Spleen (tissue), 11 donors: ENCODE results near the gene GARNL3. TPM values are rescaled to one million over a fixed set of nuclear protein-coding genes. Genes with fewer than 3 reads are reported as not detected.

Source experiments
- DNase-seq: peaks from one replicate; pipeline ENCODE4 v3.0.0-alpha.2; 2020
- H3K27ac ChIP-seq, 8 donors: fragments of 200-600 bp; sonication (generic) in 7 of 8; 1 replicate in 4 of 8; 2 replicates in 4 of 8; pipeline versions ENCODE4 v1.5.0 to v1.8.0; 2016 to 2021; ENCODE audit warnings: inconsistent platforms in 4 of 8, mild to moderate bottlenecking in 4 of 8, moderate library complexity in 1 of 8
- H3K27me3 ChIP-seq, 7 donors: fragments of 200-600 bp; sonication (generic) in 6 of 7; replicated peaks in 1 of 7; 1 replicate in 4 of 7; 2 replicates in 3 of 7; pipeline versions ENCODE4 v1.5.0 to v1.8.0; 2016 to 2021; ENCODE audit warnings: inconsistent platforms in 3 of 7, mild to moderate bottlenecking in 1 of 7
- H3K36me3 ChIP-seq, 6 donors: fragments of 200-600 bp; sonication (generic) in 5 of 6; 1 replicate in 4 of 6; 2 replicates in 2 of 6; pipeline versions ENCODE4 v1.5.0 to v1.8.0; 2016 to 2021; ENCODE audit warnings: inconsistent platforms in 2 of 6
- H3K4me1 ChIP-seq, 6 donors: fragments of 200-600 bp; sonication (generic) in 5 of 6; 1 replicate in 3 of 6; 2 replicates in 3 of 6; pipeline versions ENCODE4 v1.5.0 to v1.8.0; 2016 to 2021; ENCODE audit warnings: inconsistent platforms in 3 of 6
- H3K4me3 ChIP-seq, 8 donors: fragments of 200-600 bp; sonication (generic) in 7 of 8; 1 replicate in 4 of 8; 2 replicates in 4 of 8; pipeline versions ENCODE4 v1.5.0 to v1.8.0; 2016 to 2021; ENCODE audit warnings: inconsistent platforms in 4 of 8, mild to moderate bottlenecking in 4 of 8, moderate library complexity in 2 of 8
- H3K9me3 ChIP-seq, 8 donors: fragments of 200-600 bp; sonication (generic) in 7 of 8; 1 replicate in 4 of 8; 2 replicates in 4 of 8; pipeline versions ENCODE4 v1.5.0 to v1.8.0; 2016 to 2021; ENCODE audit warnings: inconsistent platforms in 4 of 8
- CTCF ChIP-seq, 11 experiments: fragments of 200-600 bp in 7 of 11; fragments of 450-650 bp in 4 of 11; sonication (generic) in 4 of 11; IDR thresholded peaks in 8 of 11; conservative IDR thresholded peaks in 3 of 11; 1 replicate in 7 of 11; 2 replicates in 4 of 11; pipeline versions ENCODE4 v1.4.0 to v1.8.0; 2016 to 2021; ENCODE audit warnings: antibody characterized with exemption in 11 of 11, inconsistent platforms in 4 of 11, mild to moderate bottlenecking in 1 of 11
- POLR2A ChIP-seq, 3 donors: fragments of 450-650 bp; IDR thresholded peaks; one replicate each; pipeline ENCODE4 v1.5.1; 2017; ENCODE audit warnings: antibody characterized with exemption in 3 of 3, mild to moderate bottlenecking in 1 of 3
- POLR2AphosphoS5 ChIP-seq, 3 donors: sonication (generic); formaldehyde crosslinking; IDR thresholded peaks; one replicate each; pipeline ENCODE4 v1.5.1; 2017; ENCODE audit warnings: antibody characterized with exemption in 3 of 3
- WGBS, 5 donors: extraction: QIAGEN DNeasy Blood & Tissue Kit in 3 of 5; methylation state at CpG; one replicate each; pipeline versions ENCODE4 v1.1.5 to v1.1.7; 2013 to 2018; 5-methylcytosine and 5-hydroxymethylcytosine counted together
- intact Hi-C: fragments of 100-400 bp; cut with DNase I; formaldehyde crosslinking; loops from one replicate; pipeline ENCODE4 v1.15.0; 2023; ENCODE audit warnings: low total_unique reads
- polyA plus RNA-seq, 3 donors: library from polyadenylated mRNA; stranded (reverse); fragments of 200-250 nt; gene quantifications; one replicate each; pipeline ENCODE4 v1.2.1, GENCODE V29; 2013
- total RNA-seq, 7 donors: library from RNA; depleted of rRNA in 3 of 7; stranded (reverse); fragments of >200 nt in 3 of 7; fragmentation: NEBNext Ultra II Directional in 4 of 7; extraction: Animal tissue kit (Norgen Biotek cat#: 25700) in 4 of 7; gene quantifications; one replicate each; pipeline versions ENCODE4 v1.1.0 to v1.2.1, GENCODE V29; 2016 to 2021
- donor health status: healthy with polysubstance abuse.
- donor health status: DM: no; HTN: no; CAD: no; lungs with moderate emphysema.
- donor health status: DM: no; HTN: no; CAD: no.
- donor health status: Bipolar disorder and iron deficiency.
- donor health status: healthy.
- donor health status: DM: no; HTN: no; CAD: no.
- donor health status: DM: yes; HTN: yes; CAD: no.

The GARNL3 gene
- total and polyA plus RNA-seq, 10 donors = 2.1 to 14.7 (median 10.0) TPM

- Histone ChIP-seq H3K4me1 (peaks cover 0 to 10% (median 0%) of the 10 kb centered on the region in 6 donors), H3K36me3 (no peaks in the 10 kb centered on the region), H3K27ac (peak overlapping the region in 6 of 8 donors; percentile 35 to 64 (median 54)), H3K27me3 (no peaks in the 10 kb centered on the region), H3K9me3 (no peaks in the 10 kb centered on the region), H3K4me3 (no peak overlapping the region)
- no peak for DNase-seq
- intact Hi-C loops = no loop called here
- TF ChIP-seq POLR2A (IDR thresholded peaks at IDR 0.05) (no peak), POLR2AphosphoS5 (IDR thresholded peaks at IDR 0.05) (no peak), CTCF (IDR thresholded peaks at IDR 0.05 in 8 of 11, conservative IDR thresholded peaks at IDR 0.05 in 3 of 11) (no peak)
- 83 to 98% (median 96%) methylated on average over 5 of the region's 5 CpGs for whole genome bisulfite sequencing, 5 donors
Observed at GRCh38 chr9:127336086-127336485, 71.5 kb downstream of the GARNL3 start.

- H3K9me3 ChIP-seq = no peaks in the 10 kb centered on the region
- no peak for DNase-seq
- H3K36me3 ChIP-seq = no peaks in the 10 kb centered on the region
- WGBS, 5 donors = 60 to 75% (median 74%) methylated on average over 3 of the region's 3 CpGs
- no peak overlapping the region for H3K4me3 ChIP-seq
- peak overlapping the region in 6 of 8 donors; percentile 35 to 64 (median 54) for H3K27ac ChIP-seq
- TF ChIP-seq CTCF (IDR thresholded peaks at IDR 0.05 in 8 of 11, conservative IDR thresholded peaks at IDR 0.05 in 3 of 11) (no peak), POLR2AphosphoS5 (IDR thresholded peaks at IDR 0.05) (peak in 1 of 3 donors; percentile 20), POLR2A (IDR thresholded peaks at IDR 0.05) (no peak)
- no peaks in the 10 kb centered on the region for H3K27me3 ChIP-seq
- intact Hi-C loops = no loop called here
- H3K4me1 ChIP-seq = peaks cover 0 to 11% (median 0%) of the 10 kb centered on the region in 6 donors
Observed at GRCh38 chr9:127336506-127337352, 72.2 kb downstream of the GARNL3 start.

- Histone ChIP-seq H3K4me1 (peaks cover 0 to 11% (median 0%) of the 10 kb centered on the region in 6 donors), H3K27me3 (no peaks in the 10 kb centered on the region), H3K27ac (no peak overlapping the region), H3K36me3 (no peaks in the 10 kb centered on the region), H3K9me3 (no peaks in the 10 kb centered on the region), H3K4me3 (no peak overlapping the region)
- TF ChIP-seq CTCF (IDR thresholded peaks at IDR 0.05 in 8 of 11, conservative IDR thresholded peaks at IDR 0.05 in 3 of 11) = no peak
- no peak for TF ChIP-seq POLR2A (IDR thresholded peaks at IDR 0.05)
- no peak for TF ChIP-seq POLR2AphosphoS5 (IDR thresholded peaks at IDR 0.05)
- intact Hi-C loops = no loop called here
- no peak for DNase-seq
- 71 to 89% (median 80%) methylated on average over 2 of the region's 2 CpGs for WGBS, 5 donors
Observed at GRCh38 chr9:127340721-127341120, 76.1 kb downstream of the GARNL3 start.

- WGBS, 5 donors = 83 to 96% (median 85%) methylated on average over 3 of the region's 3 CpGs
- no peaks in the 10 kb centered on the region for H3K27me3 ChIP-seq
- H3K4me3 ChIP-seq = no peak overlapping the region
- no peak overlapping the region for H3K27ac ChIP-seq
- no peak for DNase-seq
- peaks cover 0 to 11% (median 0%) of the 10 kb centered on the region in 6 donors for H3K4me1 ChIP-seq
- intact Hi-C loops = no loop called here
- no peak for TF ChIP-seq CTCF (IDR thresholded peaks at IDR 0.05 in 8 of 11, conservative IDR thresholded peaks at IDR 0.05 in 3 of 11)
- TF ChIP-seq POLR2AphosphoS5 (IDR thresholded peaks at IDR 0.05) = no peak
- no peak for TF ChIP-seq POLR2A (IDR thresholded peaks at IDR 0.05)
- no peaks in the 10 kb centered on the region for H3K36me3 ChIP-seq
- no peaks in the 10 kb centered on the region for H3K9me3 ChIP-seq
Observed at GRCh38 chr9:127341152-127341551, 76.6 kb downstream of the GARNL3 start.
